Measurements from ENCODE around the gene SEMA4F.

- TF ChIP-seq, protein P1, sequence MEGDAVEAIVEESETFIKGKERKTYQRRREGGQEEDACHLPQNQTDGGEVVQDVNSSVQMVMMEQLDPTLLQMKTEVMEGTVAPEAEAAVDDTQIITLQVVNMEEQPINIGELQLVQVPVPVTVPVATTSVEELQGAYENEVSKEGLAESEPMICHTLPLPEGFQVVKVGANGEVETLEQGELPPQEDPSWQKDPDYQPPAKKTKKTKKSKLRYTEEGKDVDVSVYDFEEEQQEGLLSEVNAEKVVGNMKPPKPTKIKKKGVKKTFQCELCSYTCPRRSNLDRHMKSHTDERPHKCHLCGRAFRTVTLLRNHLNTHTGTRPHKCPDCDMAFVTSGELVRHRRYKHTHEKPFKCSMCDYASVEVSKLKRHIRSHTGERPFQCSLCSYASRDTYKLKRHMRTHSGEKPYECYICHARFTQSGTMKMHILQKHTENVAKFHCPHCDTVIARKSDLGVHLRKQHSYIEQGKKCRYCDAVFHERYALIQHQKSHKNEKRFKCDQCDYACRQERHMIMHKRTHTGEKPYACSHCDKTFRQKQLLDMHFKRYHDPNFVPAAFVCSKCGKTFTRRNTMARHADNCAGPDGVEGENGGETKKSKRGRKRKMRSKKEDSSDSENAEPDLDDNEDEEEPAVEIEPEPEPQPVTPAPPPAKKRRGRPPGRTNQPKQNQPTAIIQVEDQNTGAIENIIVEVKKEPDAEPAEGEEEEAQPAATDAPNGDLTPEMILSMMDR (IDR thresholded peaks at IDR 0.05; ENCODE audit: low read depth, low read length), result no peak
- TF ChIP-seq EZH2phosphoT487 (IDR thresholded peaks at IDR 0.05; ENCODE audit: low read depth), result no peak
Observed at GRCh38 chr2:74708296-74708695, 54.2 kb downstream of the SEMA4F start.

Data from OCI-LY3 (cell line).